K562 (cell line): ENCODE measurements around the gene KATNB1. TPM values are rescaled to one million over a fixed set of nuclear protein-coding genes. Genes with fewer than 3 reads are reported as not detected.

Experiments
- CEBPB ChIP-seq: fragments of 450-650 bp; IDR thresholded peaks from 2 replicates; pipeline ENCODE4 v1.6.1; 2016; ENCODE audit warnings: missing genetic modification characterization, missing compliant biosample characterization
- COPS2 ChIP-seq: fragments of 450-650 bp; conservative IDR thresholded peaks from 2 replicates; pipeline ENCODE4 v1.6.1; 2016; ENCODE audit warnings: mild to moderate bottlenecking, moderate library complexity
- CREB1 ChIP-seq, 2 experiments: sonication (generic) in 1 of 2; formaldehyde crosslinking in 1 of 2; IDR thresholded peaks; 2 replicates each; pipeline versions ENCODE4 v1.6.1 to v1.8.0; 2012 to 2022; ENCODE audit warnings: inconsistent platforms in 1 of 2, mild to moderate bottlenecking in 1 of 2, missing genetic modification reagents in 1 of 2, moderate library complexity in 1 of 2
- GTF2A2 ChIP-seq: IDR thresholded peaks from 2 replicates; pipeline ENCODE4 v1.6.1; 2016; ENCODE audit warnings: mild to moderate bottlenecking, missing genetic modification characterization, missing compliant biosample characterization
- HDAC2 ChIP-seq: fragments of 450-650 bp; IDR thresholded peaks from 2 replicates; pipeline ENCODE4 v1.6.1; 2016; ENCODE audit warnings: mild to moderate bottlenecking
- HMG20A ChIP-seq: fragments of 450-650 bp; formaldehyde crosslinking; conservative IDR thresholded peaks from 2 replicates; pipeline ENCODE4 v1.4.0; 2020; ENCODE audit warnings: mild to moderate bottlenecking, mixed read lengths
- POLR2H ChIP-seq: IDR thresholded peaks from 2 replicates; pipeline ENCODE4 v1.6.1; 2016; ENCODE audit warnings: missing genetic modification characterization, low read depth, mild to moderate bottlenecking, control low read depth, missing compliant biosample characterization, moderate library complexity
- RB1 ChIP-seq: fragments of 450-650 bp; IDR thresholded peaks from 2 replicates; pipeline ENCODE4 v1.6.1; 2017; ENCODE audit warnings: low read depth, mild to moderate bottlenecking
- SMARCA4 ChIP-seq: fragments of 450-650 bp; IDR thresholded peaks from 2 replicates; pipeline ENCODE4 v1.6.1; 2016
- SRSF7 ChIP-seq: fragments of 200-400 bp; formaldehyde crosslinking; optimal IDR thresholded peaks from 2 replicates; pipeline ENCODE3; 2017; ENCODE audit warnings: mild to moderate bottlenecking, low read depth, low read length
- TBP ChIP-seq: optimal IDR thresholded peaks from 2 replicates; pipeline ENCODE3; 2011; ENCODE audit warnings: low read depth, low read length, improper control_type of control experiment
- ZFPM2 ChIP-seq: fragments of 250-450 bp; sonication (Bioruptor Pico); IDR thresholded peaks from 2 replicates; pipeline ENCODE4 v1.5.1; 2022; ENCODE audit warnings: mild to moderate bottlenecking
- ZNF41 ChIP-seq: fragments of 250-450 bp; sonication (Bioruptor Pico); conservative IDR thresholded peaks from 2 replicates; pipeline ENCODE4 v1.4.0; 2020; ENCODE audit warnings: mild to moderate bottlenecking
- polyA plus RNA-seq, 8 experiments: library from polyadenylated mRNA; depleted of rRNA in 4 of 8; stranded (reverse) in 5 of 8; unstranded in 3 of 8; fragments of >200 nt; fragmentation: Nextera tagmentation in 2 of 8; fragmentation: Illumina TruSeq in 1 of 8; extraction: Ambion mirVana in 2 of 8; extraction: Trizol in 1 of 8; gene quantifications; 2 replicates each; pipeline versions ENCODE4 v1.2.1 to v1.2.3, GENCODE V29; 2011 to 2014; ENCODE audit warnings: inconsistent platforms in 1 of 8, missing spikeins in 1 of 8
- total RNA-seq, 7 experiments: library from RNA; depleted of rRNA in 6 of 7; stranded (reverse); fragments of >200 nt in 6 of 7; fragmentation: Illumina TruSeq in 2 of 7; extraction: Trizol in 2 of 7; gene quantifications; 2 replicates each; pipeline versions ENCODE4 v1.2.1 to v1.2.3, GENCODE V29; 2011 to 2021; ENCODE audit warnings: low replicate concordance in 1 of 7
- TF ChIP-seq, protein P1 (sequence below): fragments of 450-650 bp; conservative IDR thresholded peaks from 2 replicates; pipeline ENCODE4 v1.6.1; 2016; ENCODE audit warnings: missing genetic modification characterization, low read depth, mild to moderate bottlenecking, control low read depth, missing compliant biosample characterization
- TF ChIP-seq, protein P2 (sequence below): fragments of 250-450 bp; sonication (Bioruptor Pico); IDR thresholded peaks from 2 replicates; pipeline ENCODE4 v1.4.0; 2020; ENCODE audit warnings: mild to moderate bottlenecking, moderate library complexity
- TF ChIP-seq, protein P3 (sequence below): sonication (generic); formaldehyde crosslinking; IDR thresholded peaks from 2 replicates; pipeline ENCODE4 v1.8.0; 2023; ENCODE audit warnings: mild to moderate bottlenecking, missing genetic modification reagents
- TF ChIP-seq, protein P4 (sequence below): sonication (generic); formaldehyde crosslinking; IDR thresholded peaks from 2 replicates; pipeline ENCODE4 v1.8.1; 2023; ENCODE audit warnings: mild to moderate bottlenecking, missing genetic modification reagents, moderate library complexity
- TF ChIP-seq, protein P5 (sequence below): fragments of 250-450 bp; sonication (Bioruptor Pico); IDR thresholded peaks from 2 replicates; pipeline ENCODE4 v1.5.0; 2020; ENCODE audit warnings: mild to moderate bottlenecking

Gene KATNB1
- total and polyA plus RNA-seq, 9 of the 15 experiments (the other 6 are each of a cell fraction or from before 2014, with no cell fraction given) = 1.2 to 52.6 (median 21.9) TPM

DNA sequence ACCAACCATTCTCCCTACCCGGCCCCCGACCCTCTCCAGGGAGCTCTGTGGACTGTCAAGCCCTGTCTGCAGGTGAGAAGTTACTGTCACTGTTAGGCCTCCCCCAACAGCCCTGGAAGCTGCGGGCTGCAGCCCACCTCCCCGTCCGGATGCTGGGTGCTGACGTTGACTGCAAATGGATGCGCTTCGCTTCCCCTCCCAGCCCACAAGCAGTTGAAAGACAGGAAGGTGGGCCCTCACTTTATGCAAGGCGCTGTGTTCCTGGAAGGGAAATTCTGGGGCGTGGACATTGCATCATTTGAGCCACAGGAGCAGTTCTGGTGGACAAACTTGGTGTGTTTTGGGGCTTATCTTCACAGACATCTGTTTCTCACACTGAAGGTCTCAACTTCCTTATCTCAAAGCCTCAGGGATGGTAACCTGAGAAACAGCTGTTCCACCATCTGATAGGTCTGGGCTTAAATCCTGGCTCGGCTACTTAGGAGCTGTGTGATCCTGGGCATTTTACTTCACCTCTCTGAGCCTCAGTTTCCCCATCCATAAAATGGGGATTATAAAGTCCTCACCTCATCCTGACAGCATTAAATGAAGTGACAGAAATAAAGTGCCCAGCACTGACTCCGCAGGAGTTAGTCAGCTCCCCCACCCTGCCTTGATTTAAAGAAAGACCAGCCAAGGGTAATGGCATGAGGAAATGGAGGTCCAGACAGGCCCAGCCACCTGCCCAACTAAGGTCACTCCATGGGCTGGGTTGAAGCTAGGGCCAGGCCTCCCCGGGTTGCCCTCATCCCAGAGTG, 45.6 kb upstream of the KATNB1 start (continued):
- TF ChIP-seq, protein P1, sequence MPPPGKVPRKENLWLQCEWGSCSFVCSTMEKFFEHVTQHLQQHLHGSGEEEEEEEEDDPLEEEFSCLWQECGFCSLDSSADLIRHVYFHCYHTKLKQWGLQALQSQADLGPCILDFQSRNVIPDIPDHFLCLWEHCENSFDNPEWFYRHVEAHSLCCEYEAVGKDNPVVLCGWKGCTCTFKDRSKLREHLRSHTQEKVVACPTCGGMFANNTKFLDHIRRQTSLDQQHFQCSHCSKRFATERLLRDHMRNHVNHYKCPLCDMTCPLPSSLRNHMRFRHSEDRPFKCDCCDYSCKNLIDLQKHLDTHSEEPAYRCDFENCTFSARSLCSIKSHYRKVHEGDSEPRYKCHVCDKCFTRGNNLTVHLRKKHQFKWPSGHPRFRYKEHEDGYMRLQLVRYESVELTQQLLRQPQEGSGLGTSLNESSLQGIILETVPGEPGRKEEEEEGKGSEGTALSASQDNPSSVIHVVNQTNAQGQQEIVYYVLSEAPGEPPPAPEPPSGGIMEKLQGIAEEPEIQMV (tag) = no peak
- TF ChIP-seq HDAC2 (peak; percentile 100), SMARCA4 (peak; percentile 100), ZFPM2 (CRISPR knock-in tag) (no peak), ZNF41 (CRISPR knock-in tag) (peak; percentile 62; the same call in 1 of the 2 replicates), POLR2H (tag) (no peak; the same call in 1 of the 2 replicates), CEBPB (peak; percentile 99), COPS2 (no peak), SRSF7 (no peak), HMG20A (CRISPR knock-in tag) (no peak), RB1 (peak; percentile 29; the same call in 1 of the 2 replicates), TBP (peak; percentile 26), GTF2A2 (no peak), CREB1 (IDR thresholded peaks at IDR 0.05) (peak; percentile 70; the same call in 1 of the 2 replicates), CREB1 (CRISPR knock-in tag; IDR thresholded peaks at IDR 0.05) (peak; percentile 82)
- TF ChIP-seq, protein P2, sequence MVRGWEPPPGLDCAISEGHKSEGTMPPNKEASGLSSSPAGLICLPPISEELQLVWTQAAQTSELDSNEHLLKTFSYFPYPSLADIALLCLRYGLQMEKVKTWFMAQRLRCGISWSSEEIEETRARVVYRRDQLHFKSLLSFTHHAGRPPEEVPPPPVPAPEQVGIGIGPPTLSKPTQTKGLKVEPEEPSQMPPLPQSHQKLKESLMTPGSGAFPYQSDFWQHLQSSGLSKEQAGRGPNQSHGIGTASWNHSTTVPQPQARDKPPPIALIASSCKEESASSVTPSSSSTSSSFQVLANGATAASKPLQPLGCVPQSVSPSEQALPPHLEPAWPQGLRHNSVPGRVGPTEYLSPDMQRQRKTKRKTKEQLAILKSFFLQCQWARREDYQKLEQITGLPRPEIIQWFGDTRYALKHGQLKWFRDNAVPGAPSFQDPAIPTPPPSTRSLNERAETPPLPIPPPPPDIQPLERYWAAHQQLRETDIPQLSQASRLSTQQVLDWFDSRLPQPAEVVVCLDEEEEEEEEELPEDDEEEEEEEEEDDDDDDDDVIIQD (CRISPR knock-in tag) = no peak
- TF ChIP-seq, protein P3, sequence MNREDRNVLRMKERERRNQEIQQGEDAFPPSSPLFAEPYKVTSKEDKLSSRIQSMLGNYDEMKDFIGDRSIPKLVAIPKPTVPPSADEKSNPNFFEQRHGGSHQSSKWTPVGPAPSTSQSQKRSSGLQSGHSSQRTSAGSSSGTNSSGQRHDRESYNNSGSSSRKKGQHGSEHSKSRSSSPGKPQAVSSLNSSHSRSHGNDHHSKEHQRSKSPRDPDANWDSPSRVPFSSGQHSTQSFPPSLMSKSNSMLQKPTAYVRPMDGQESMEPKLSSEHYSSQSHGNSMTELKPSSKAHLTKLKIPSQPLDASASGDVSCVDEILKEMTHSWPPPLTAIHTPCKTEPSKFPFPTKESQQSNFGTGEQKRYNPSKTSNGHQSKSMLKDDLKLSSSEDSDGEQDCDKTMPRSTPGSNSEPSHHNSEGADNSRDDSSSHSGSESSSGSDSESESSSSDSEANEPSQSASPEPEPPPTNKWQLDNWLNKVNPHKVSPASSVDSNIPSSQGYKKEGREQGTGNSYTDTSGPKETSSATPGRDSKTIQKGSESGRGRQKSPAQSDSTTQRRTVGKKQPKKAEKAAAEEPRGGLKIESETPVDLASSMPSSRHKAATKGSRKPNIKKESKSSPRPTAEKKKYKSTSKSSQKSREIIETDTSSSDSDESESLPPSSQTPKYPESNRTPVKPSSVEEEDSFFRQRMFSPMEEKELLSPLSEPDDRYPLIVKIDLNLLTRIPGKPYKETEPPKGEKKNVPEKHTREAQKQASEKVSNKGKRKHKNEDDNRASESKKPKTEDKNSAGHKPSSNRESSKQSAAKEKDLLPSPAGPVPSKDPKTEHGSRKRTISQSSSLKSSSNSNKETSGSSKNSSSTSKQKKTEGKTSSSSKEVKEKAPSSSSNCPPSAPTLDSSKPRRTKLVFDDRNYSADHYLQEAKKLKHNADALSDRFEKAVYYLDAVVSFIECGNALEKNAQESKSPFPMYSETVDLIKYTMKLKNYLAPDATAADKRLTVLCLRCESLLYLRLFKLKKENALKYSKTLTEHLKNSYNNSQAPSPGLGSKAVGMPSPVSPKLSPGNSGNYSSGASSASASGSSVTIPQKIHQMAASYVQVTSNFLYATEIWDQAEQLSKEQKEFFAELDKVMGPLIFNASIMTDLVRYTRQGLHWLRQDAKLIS = peak; percentile 80; the same call in 1 of the 2 replicates
- TF ChIP-seq, protein P4, sequence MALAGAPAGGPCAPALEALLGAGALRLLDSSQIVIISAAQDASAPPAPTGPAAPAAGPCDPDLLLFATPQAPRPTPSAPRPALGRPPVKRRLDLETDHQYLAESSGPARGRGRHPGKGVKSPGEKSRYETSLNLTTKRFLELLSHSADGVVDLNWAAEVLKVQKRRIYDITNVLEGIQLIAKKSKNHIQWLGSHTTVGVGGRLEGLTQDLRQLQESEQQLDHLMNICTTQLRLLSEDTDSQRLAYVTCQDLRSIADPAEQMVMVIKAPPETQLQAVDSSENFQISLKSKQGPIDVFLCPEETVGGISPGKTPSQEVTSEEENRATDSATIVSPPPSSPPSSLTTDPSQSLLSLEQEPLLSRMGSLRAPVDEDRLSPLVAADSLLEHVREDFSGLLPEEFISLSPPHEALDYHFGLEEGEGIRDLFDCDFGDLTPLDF = no peak; the same call in 1 of the 2 replicates
- TF ChIP-seq, protein P5, sequence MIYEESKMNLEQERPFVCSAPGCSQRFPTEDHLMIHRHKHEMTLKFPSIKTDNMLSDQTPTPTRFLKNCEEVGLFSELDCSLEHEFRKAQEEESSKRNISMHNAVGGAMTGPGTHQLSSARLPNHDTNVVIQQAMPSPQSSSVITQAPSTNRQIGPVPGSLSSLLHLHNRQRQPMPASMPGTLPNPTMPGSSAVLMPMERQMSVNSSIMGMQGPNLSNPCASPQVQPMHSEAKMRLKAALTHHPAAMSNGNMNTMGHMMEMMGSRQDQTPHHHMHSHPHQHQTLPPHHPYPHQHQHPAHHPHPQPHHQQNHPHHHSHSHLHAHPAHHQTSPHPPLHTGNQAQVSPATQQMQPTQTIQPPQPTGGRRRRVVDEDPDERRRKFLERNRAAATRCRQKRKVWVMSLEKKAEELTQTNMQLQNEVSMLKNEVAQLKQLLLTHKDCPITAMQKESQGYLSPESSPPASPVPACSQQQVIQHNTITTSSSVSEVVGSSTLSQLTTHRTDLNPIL = no peak
